WTC11 (cell line): ENCODE measurements around the gene ILRUN. TPM values are rescaled to one million over a fixed set of nuclear protein-coding genes. Genes with fewer than 3 reads are reported as not detected.

Experiments used
- ATAC-seq: fragments of 200-7000 bp; cut with Tn5 transposase; 2 replicates; pipeline ENCODE4 v1.10.0; 2021; ENCODE audit warnings: mild to moderate bottlenecking, moderate library complexity
- CTCF ChIA-PET: fragments of 300-600 bp; sonication (Branson Sonifier 250); formaldehyde crosslinking; loops from one replicate; lab custom pipeline; 2021; ENCODE audit warnings: antibody characterized with exemption; lab: Charles Lee
- POLR2A ChIA-PET: fragments of 350-600 bp; sonication (Branson Sonifier 250); formaldehyde crosslinking; loops from one replicate; lab custom pipeline; 2021; ENCODE audit warnings: antibody characterized with exemption; lab: Charles Lee
- DNase-seq: peaks from one replicate; pipeline ENCODE4 v3.0.0; 2021; ENCODE audit warnings: low spot score
- H3K27ac Mint-ChIP-seq: 2 replicates; pipeline ENCODE4 v1.8.0; 2021; ENCODE audit warnings: mixed read lengths
- H3K27me3 Mint-ChIP-seq: 2 replicates; pipeline ENCODE4 v1.8.0; 2021; ENCODE audit warnings: low read depth, mild to moderate bottlenecking, moderate library complexity, mixed read lengths
- H3K36me3 Mint-ChIP-seq: 2 replicates; pipeline ENCODE4 v1.8.0; 2021; ENCODE audit warnings: mixed read lengths
- H3K4me1 Mint-ChIP-seq: 2 replicates; pipeline ENCODE4 v1.8.0; 2022; ENCODE audit warnings: mixed read lengths
- H3K4me3 Mint-ChIP-seq: 2 replicates; pipeline ENCODE4 v1.8.0; 2021; ENCODE audit warnings: mild to moderate bottlenecking, moderate library complexity, mixed read lengths
- H3K9me3 Mint-ChIP-seq: 2 replicates; pipeline ENCODE4 v1.8.0; 2021; ENCODE audit warnings: mixed read lengths
- ARID4B ChIP-seq: sonication (generic); formaldehyde crosslinking; IDR thresholded peaks from 2 replicates; pipeline ENCODE4 v1.8.0; 2023; ENCODE audit warnings: missing genetic modification reagents, mild to moderate bottlenecking, borderline replicate concordance
- CREB1 ChIP-seq: sonication (generic); formaldehyde crosslinking; IDR thresholded peaks from 2 replicates; pipeline ENCODE4 v1.8.0; 2023; ENCODE audit warnings: mild to moderate bottlenecking, missing genetic modification reagents
- FOXP4 ChIP-seq: sonication (generic); formaldehyde crosslinking; IDR thresholded peaks from 2 replicates; pipeline ENCODE4 v1.8.0; 2022; ENCODE audit warnings: mild to moderate bottlenecking, missing genetic modification reagents
- GABPB1 ChIP-seq: sonication (generic); formaldehyde crosslinking; IDR thresholded peaks from 2 replicates; pipeline ENCODE4 v1.8.1; 2023; ENCODE audit warnings: mild to moderate bottlenecking, missing genetic modification reagents
- GRHL2 ChIP-seq: fragments of 250-450 bp; sonication (Bioruptor Pico); IDR thresholded peaks from 2 replicates; pipeline ENCODE4 v1.8.0; 2022; ENCODE audit warnings: mild to moderate bottlenecking, moderate library complexity; ENCODE audit not compliant: insufficient replicate concordance, severe bottlenecking
- MXD4 ChIP-seq: fragments of 250-450 bp; sonication (Bioruptor Pico); IDR thresholded peaks from 2 replicates; pipeline ENCODE4 v1.8.0; 2021; ENCODE audit warnings: mild to moderate bottlenecking, moderate library complexity, borderline replicate concordance
- NR1H2 ChIP-seq: sonication (generic); formaldehyde crosslinking; IDR thresholded peaks from 2 replicates; pipeline ENCODE4 v1.9.0; 2021; ENCODE audit warnings: mild to moderate bottlenecking, moderate library complexity, missing genetic modification reagents
- PRDM15 ChIP-seq: sonication (generic); formaldehyde crosslinking; IDR thresholded peaks from 2 replicates; pipeline ENCODE4 v1.8.0; 2022; ENCODE audit warnings: missing genetic modification reagents
- RORB ChIP-seq: fragments of 250-450 bp; sonication (Bioruptor Pico); IDR thresholded peaks from 2 replicates; pipeline ENCODE4 v1.9.0; 2021; ENCODE audit warnings: mild to moderate bottlenecking
- ZMAT4 ChIP-seq: fragments of 250-450 bp; sonication (Bioruptor Pico); IDR thresholded peaks from 2 replicates; pipeline ENCODE4 v1.9.0; 2021; ENCODE audit warnings: mild to moderate bottlenecking
- ZNF317 ChIP-seq: sonication (generic); formaldehyde crosslinking; IDR thresholded peaks from 2 replicates; pipeline ENCODE4 v1.8.1; 2023; ENCODE audit warnings: low read depth, mild to moderate bottlenecking, moderate library complexity, missing genetic modification reagents, borderline replicate concordance
- ZNF532 ChIP-seq: fragments of 250-450 bp; sonication (Bioruptor Pico); IDR thresholded peaks from 2 replicates; pipeline ENCODE4 v1.9.0; 2021; ENCODE audit warnings: mild to moderate bottlenecking, borderline replicate concordance
- total RNA-seq: library from RNA; stranded (reverse); gene quantifications from 3 replicates; pipeline ENCODE4 v1.2.3, GENCODE V29; 2021

Gene ILRUN
- total RNA-seq, 1 experiment from 2014 or later, result 75.5 TPM

GRCh38 chr6:34679552-34680253 lies 16.9 kb downstream of the ILRUN start:
- no peaks in the 10 kb centered on the region; the same call in 1 of the 2 replicates for H3K4me1 Mint-ChIP-seq
- no peak overlapping the region for H3K27ac Mint-ChIP-seq
- H3K27me3 Mint-ChIP-seq, result no peaks in the 10 kb centered on the region
- CTCF ChIA-PET, result no interaction called here
- TF ChIP-seq CREB1 (CRISPR knock-in tag), result no peak
- no peak for TF ChIP-seq GABPB1 (CRISPR knock-in tag)
- TF ChIP-seq ZMAT4 (CRISPR knock-in tag), result no peak
- TF ChIP-seq ZNF317 (CRISPR knock-in tag), result no peak
- TF ChIP-seq GRHL2 (CRISPR knock-in tag), result no peak
- TF ChIP-seq MXD4, result no peak
- TF ChIP-seq ARID4B (CRISPR knock-in tag), result no peak
- TF ChIP-seq ZNF532 (CRISPR knock-in tag), result no peak
- no peak for TF ChIP-seq PRDM15 (CRISPR knock-in tag)
- TF ChIP-seq RORB (CRISPR knock-in tag), result no peak
- TF ChIP-seq NR1H2 (CRISPR knock-in tag), result no peak
- no peak for TF ChIP-seq FOXP4 (CRISPR knock-in tag)
- TF ChIP-seq, all 79 proteins: peak for 0
- ATAC-seq (no peak), DNase-seq (no peak)
- no peaks in the 10 kb centered on the region for H3K36me3 Mint-ChIP-seq
- H3K9me3 Mint-ChIP-seq, result no peaks in the 10 kb centered on the region
- H3K4me3 Mint-ChIP-seq, result no peak overlapping the region
- POLR2A ChIA-PET, result no interaction called here
